OCI-LY3 (cell line): ENCODE measurements around the gene PPIL1.

ENCODE experiments used
- EZH2phosphoT487 ChIP-seq: fragments of 200-600 bp; shearing (Covaris generic); IDR thresholded peaks from 2 replicates; pipeline ENCODE4 v1.6.1; 2018; ENCODE audit warnings: antibody characterized with exemption, mixed run types, low read depth
- TF ChIP-seq, protein P1 (sequence below): fragments of 200-600, 300-600 bp; sonication (generic); IDR thresholded peaks from 2 replicates; pipeline ENCODE4 v1.5.1; 2014; ENCODE audit warnings: antibody characterized with exemption, low read length, low read depth

DNA sequence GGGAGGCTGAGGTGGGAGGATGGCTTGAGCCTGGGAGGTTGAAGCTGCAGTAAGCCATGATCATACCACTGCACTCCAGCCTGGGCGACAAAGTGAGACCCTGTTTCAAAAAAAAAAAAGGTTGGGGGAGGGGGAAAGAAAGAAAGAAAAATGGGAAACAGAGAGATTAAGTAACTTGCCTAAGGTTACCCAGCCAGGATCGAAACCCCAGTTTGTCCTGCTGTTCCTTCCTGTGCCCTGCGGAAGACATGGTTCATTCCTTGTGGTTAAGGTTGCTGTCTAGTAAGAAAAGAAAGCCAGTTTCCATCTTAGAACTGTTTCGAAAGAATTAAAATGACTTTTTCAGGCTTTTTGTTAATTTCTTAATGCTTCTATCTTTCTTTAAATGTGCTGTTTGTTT lies 41.0 kb upstream of the PPIL1 start:
- TF ChIP-seq, protein P1, sequence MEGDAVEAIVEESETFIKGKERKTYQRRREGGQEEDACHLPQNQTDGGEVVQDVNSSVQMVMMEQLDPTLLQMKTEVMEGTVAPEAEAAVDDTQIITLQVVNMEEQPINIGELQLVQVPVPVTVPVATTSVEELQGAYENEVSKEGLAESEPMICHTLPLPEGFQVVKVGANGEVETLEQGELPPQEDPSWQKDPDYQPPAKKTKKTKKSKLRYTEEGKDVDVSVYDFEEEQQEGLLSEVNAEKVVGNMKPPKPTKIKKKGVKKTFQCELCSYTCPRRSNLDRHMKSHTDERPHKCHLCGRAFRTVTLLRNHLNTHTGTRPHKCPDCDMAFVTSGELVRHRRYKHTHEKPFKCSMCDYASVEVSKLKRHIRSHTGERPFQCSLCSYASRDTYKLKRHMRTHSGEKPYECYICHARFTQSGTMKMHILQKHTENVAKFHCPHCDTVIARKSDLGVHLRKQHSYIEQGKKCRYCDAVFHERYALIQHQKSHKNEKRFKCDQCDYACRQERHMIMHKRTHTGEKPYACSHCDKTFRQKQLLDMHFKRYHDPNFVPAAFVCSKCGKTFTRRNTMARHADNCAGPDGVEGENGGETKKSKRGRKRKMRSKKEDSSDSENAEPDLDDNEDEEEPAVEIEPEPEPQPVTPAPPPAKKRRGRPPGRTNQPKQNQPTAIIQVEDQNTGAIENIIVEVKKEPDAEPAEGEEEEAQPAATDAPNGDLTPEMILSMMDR: no peak
- no peak for TF ChIP-seq EZH2phosphoT487
